ENCODE results near the gene MT1H.

- TF ChIP-seq CTCF (IDR thresholded peaks at IDR 0.05) (no peak), ZFX (IDR thresholded peaks at IDR 0.05; ENCODE audit: borderline replicate concordance) (no peak)
These were observed 14.8 kb downstream of the MT1H start for GRCh38 chr16:56684256-56684925.
